Neutrophil (primary cell): ENCODE measurements around the gene MC2R.

ENCODE experiments used
- H3K27ac ChIP-seq: fragments of 200-600 bp; sonication (generic); 2 replicates; pipeline ENCODE4 v1.5.1; 2016; ENCODE audit warnings: mild to moderate bottlenecking, moderate library complexity
- H3K27me3 ChIP-seq: fragments of 200-600 bp; sonication (generic); 2 replicates; pipeline ENCODE4 v1.6.0; 2016; ENCODE audit warnings: mild to moderate bottlenecking
- H3K36me3 ChIP-seq: fragments of 200-600 bp; sonication (generic); 2 replicates; pipeline ENCODE4 v1.5.1; 2017
- H3K4me1 ChIP-seq, 2 experiments: fragments of 200-600 bp in 1 of 2; sonication (generic) in 1 of 2; 1 replicate in 1 of 2; 2 replicates in 1 of 2; pipeline versions ENCODE4 v1.5.1 to v1.6.1; 2013 to 2016; ENCODE audit warnings: low read depth in 1 of 2, low read length in 1 of 2, mild to moderate bottlenecking in 1 of 2, moderate library complexity in 1 of 2; ENCODE audit not compliant: control insufficient read depth in 1 of 2, insufficient read depth in 1 of 2
- H3K4me3 ChIP-seq, 2 experiments: fragments of 200-600 bp in 1 of 2; sonication (generic) in 1 of 2; 1 replicate in 1 of 2; 2 replicates in 1 of 2; pipeline ENCODE4 v1.5.1; 2013 to 2016; ENCODE audit warnings: low read depth in 1 of 2, low read length in 1 of 2, mild to moderate bottlenecking in 1 of 2, moderate library complexity in 1 of 2
- H3K9me3 ChIP-seq: fragments of 200-600 bp; sonication (generic); 2 replicates; pipeline ENCODE4 v1.5.1; 2016
- CTCF ChIP-seq: fragments of 200-600 bp; sonication (generic); IDR thresholded peaks from 2 replicates; pipeline ENCODE4 v1.5.1; 2016; ENCODE audit warnings: antibody characterized with exemption

MC2R gene

GRCh38 chr18:13915391-13915790 is at the start of gene MC2R:
Gene MC2R (minus strand): TSS chr18:13915536. CDS start chr18:13885518, 30,018 bp downstream.
- no peak for TF ChIP-seq CTCF
- Histone ChIP-seq H3K27ac (no peak within 1 kb of the TSS), H3K4me3 (no peak within 1 kb of the TSS), H3K9me3 (no peaks in the 10 kb centered on the region), H3K36me3 (no peaks in the 10 kb centered on the region), H3K27me3 (no peaks in the 10 kb centered on the region), H3K4me1 (no peaks in the 10 kb centered on the region)

- TF ChIP-seq CTCF: no peak
- Histone ChIP-seq H3K9me3 (no peaks in the 10 kb centered on the region), H3K36me3 (no peaks in the 10 kb centered on the region), H3K4me3 (no peak overlapping the region), H3K27ac (no peak overlapping the region), H3K4me1 (no peaks in the 10 kb centered on the region), H3K27me3 (no peaks in the 10 kb centered on the region)
Observed at GRCh38 chr18:13945811-13946210, 30.5 kb upstream of the MC2R start.

GRCh38 chr18:13943338-13943737 is 28.0 kb upstream of the MC2R start:
- Histone ChIP-seq H3K36me3 (no peaks in the 10 kb centered on the region), H3K4me1 (no peaks in the 10 kb centered on the region)
- no peak for TF ChIP-seq CTCF

GRCh38 chr18:13940326-13940725 is 25.0 kb upstream of the MC2R start:
- Histone ChIP-seq H3K27me3 (no peaks in the 10 kb centered on the region), H3K36me3 (no peaks in the 10 kb centered on the region), H3K4me1 (no peaks in the 10 kb centered on the region), H3K9me3 (no peaks in the 10 kb centered on the region), H3K27ac (no peak overlapping the region), H3K4me3 (no peak overlapping the region)
- no peak for TF ChIP-seq CTCF

More at GRCh38 chr18:13943338-13943737, 28.0 kb upstream of the MC2R start:
- no peak overlapping the region for H3K4me3 ChIP-seq
- H3K27me3 ChIP-seq: no peaks in the 10 kb centered on the region
- H3K27ac ChIP-seq: no peak overlapping the region
- no peaks in the 10 kb centered on the region for H3K9me3 ChIP-seq

- H3K27ac ChIP-seq: no peak overlapping the region
- no peaks in the 10 kb centered on the region for H3K36me3 ChIP-seq
- H3K4me1 ChIP-seq: no peaks in the 10 kb centered on the region
- H3K27me3 ChIP-seq: no peaks in the 10 kb centered on the region
- no peak overlapping the region for H3K4me3 ChIP-seq
- TF ChIP-seq CTCF: no peak
- H3K9me3 ChIP-seq: no peaks in the 10 kb centered on the region
Observed at GRCh38 chr18:13934676-13935075, 19.3 kb upstream of the MC2R start.

GRCh38 chr18:13934058-13934457 is 18.7 kb upstream of the MC2R start:
- Histone ChIP-seq H3K27ac (no peak overlapping the region), H3K4me3 (no peak overlapping the region), H3K36me3 (no peaks in the 10 kb centered on the region), H3K4me1 (no peaks in the 10 kb centered on the region), H3K27me3 (no peaks in the 10 kb centered on the region), H3K9me3 (no peaks in the 10 kb centered on the region)
- no peak for TF ChIP-seq CTCF
